Measurements from ENCODE around the gene ASAH2.

- TF ChIP-seq GATA2 (IDR thresholded peaks at IDR 0.05; ENCODE audit: low read depth, low read length) (no peak), GATA3 (IDR thresholded peaks at IDR 0.05; ENCODE audit: low read depth, low read length) (no peak)
Observed at GRCh38 chr10:50231515-50232260, 19.6 kb downstream of the ASAH2 start.

Data from SH-SY5Y (cell line).